ENCODE results near the gene USP13. TPM values are rescaled to one million over a fixed set of nuclear protein-coding genes. Genes with fewer than 3 reads are reported as not detected.

USP13 gene
- total and polyA plus RNA-seq, 3 donors from 2014 or later: 17.6 to 50.3 (median 42.0) TPM

GRCh38 chr3:179717219-179717618, 64.4 kb downstream of the USP13 start:
- Histone ChIP-seq H3K4me1 (no peaks in the 10 kb centered on the region), H3K36me3 (ENCODE audit: low read depth, missing control alignments) (no peaks in the 10 kb centered on the region), H3K4me3 (no peak overlapping the region), H3K27me3 (no peaks in the 10 kb centered on the region), H3K27ac (no peak overlapping the region), H3K9me3 (no peaks in the 10 kb centered on the region)
- no peak for TF ChIP-seq POLR2A (IDR thresholded peaks at IDR 0.05)
- no peak for TF ChIP-seq CTCF (IDR thresholded peaks at IDR 0.05)
- WGBS, 2 donors: 84 to 88% methylated on average over 1 of the region's 1 CpG
- intact Hi-C loops (cut with DNase I; ENCODE audit: low total_unique reads): no loop called here
- DNase-seq: no peak

GRCh38 chr3:179719048-179719734, 66.4 kb downstream of the USP13 start:
- no peaks in the 10 kb centered on the region for H3K4me1 ChIP-seq
- no peak for TF ChIP-seq CTCF (IDR thresholded peaks at IDR 0.05)
- TF ChIP-seq POLR2A (IDR thresholded peaks at IDR 0.05): no peak
- intact Hi-C loops (cut with DNase I; ENCODE audit: low total_unique reads): no loop called here
- H3K36me3 ChIP-seq (ENCODE audit: low read depth, missing control alignments): no peaks in the 10 kb centered on the region
- H3K27ac ChIP-seq: no peak overlapping the region
- 87 to 92% methylated on average over 10 of the region's 10 CpGs for WGBS, 2 donors
- no peaks in the 10 kb centered on the region for H3K27me3 ChIP-seq
- DNase-seq: no peak
- H3K4me3 ChIP-seq: no peak overlapping the region
- H3K9me3 ChIP-seq: no peaks in the 10 kb centered on the region

- TF ChIP-seq POLR2A (IDR thresholded peaks at IDR 0.05) (no peak), CTCF (IDR thresholded peaks at IDR 0.05) (no peak)
- H3K27ac ChIP-seq: no peak overlapping the region
- no peaks in the 10 kb centered on the region for H3K9me3 ChIP-seq
- WGBS, 2 donors: 78% methylated on average over 8 of the region's 8 CpGs
- H3K4me3 ChIP-seq: no peak overlapping the region
- no peaks in the 10 kb centered on the region for H3K27me3 ChIP-seq
- no peaks in the 10 kb centered on the region for H3K36me3 ChIP-seq (ENCODE audit: low read depth, missing control alignments)
- DNase-seq: no peak
- intact Hi-C loops (cut with DNase I; ENCODE audit: low total_unique reads): no loop called here
- no peaks in the 10 kb centered on the region for H3K4me1 ChIP-seq
Observed at GRCh38 chr3:179720196-179720595, 67.4 kb downstream of the USP13 start.

- Histone ChIP-seq H3K4me1 (peaks cover 5% of the 10 kb centered on the region), H3K27ac (no peak overlapping the region), H3K4me3 (no peak overlapping the region), H3K36me3 (ENCODE audit: low read depth, missing control alignments) (no peaks in the 10 kb centered on the region), H3K9me3 (no peaks in the 10 kb centered on the region), H3K27me3 (no peaks in the 10 kb centered on the region)
- intact Hi-C loops (cut with DNase I; ENCODE audit: low total_unique reads): no loop called here
- TF ChIP-seq POLR2A (IDR thresholded peaks at IDR 0.05) (no peak), CTCF (IDR thresholded peaks at IDR 0.05) (no peak)
- DNase-seq: no peak
Observed at GRCh38 chr3:179723617-179724016, 70.8 kb downstream of the USP13 start.

- Histone ChIP-seq H3K9me3 (no peaks in the 10 kb centered on the region), H3K36me3 (ENCODE audit: low read depth, missing control alignments) (no peaks in the 10 kb centered on the region), H3K27me3 (no peaks in the 10 kb centered on the region), H3K27ac (no peak overlapping the region), H3K4me3 (no peak overlapping the region), H3K4me1 (peaks cover 5% of the 10 kb centered on the region)
- intact Hi-C loops (cut with DNase I; ENCODE audit: low total_unique reads): no loop called here
- TF ChIP-seq POLR2A (IDR thresholded peaks at IDR 0.05) (no peak), CTCF (IDR thresholded peaks at IDR 0.05) (no peak)
- DNase-seq: no peak
- WGBS, 2 donors: 69 to 81% methylated on average over 5 of the region's 5 CpGs
Observed at GRCh38 chr3:179726075-179726699, 73.3 kb downstream of the USP13 start.

All from testis (tissue), 3 donors.